HEK293 (cell line): ENCODE data around the gene CFAP46.
A peak's percentile ranks its signal among the peaks of the same experiment; 100 is the strongest.

Source experiments
- CTCF ChIA-PET: fragments of 350-600 bp; formaldehyde crosslinking; extraction: SDS; loops from one replicate; lab custom pipeline; 2021; ENCODE audit warnings: antibody characterized with exemption; lab: Yijun Ruan, JAX
- POLR2A ChIA-PET: fragments of 300-600 bp; formaldehyde crosslinking; extraction: SDS; loops from one replicate; lab custom pipeline; 2020; ENCODE audit warnings: antibody characterized with exemption, inconsistent platforms; lab: Yijun Ruan, JAX
- H3K27ac ChIP-seq: fragments of 200-500 bp; sonication (Bioruptor generic); 2 replicates; pipeline ENCODE4 v1.5.1; 2014; ENCODE audit warnings: low read depth, low read length, control low read depth, inconsistent platforms; ENCODE audit errors: extremely low read depth
- H3K36me3 ChIP-seq, 2 experiments: fragments of 200-500 bp in 1 of 2; sonication (Bioruptor generic) in 1 of 2; 1 replicate in 1 of 2; 2 replicates in 1 of 2; pipeline ENCODE4 v1.5.1; 2014 to 2017; ENCODE audit warnings: inconsistent platforms in 2 of 2, low read length in 2 of 2; ENCODE audit not compliant: control insufficient read depth in 2 of 2, insufficient read depth in 1 of 2
- H3K4me1 ChIP-seq: fragments of 200-500 bp; sonication (Bioruptor generic); 2 replicates; pipeline ENCODE4 v1.5.1; 2014; ENCODE audit warnings: mild to moderate bottlenecking, low read length, inconsistent platforms; ENCODE audit not compliant: control insufficient read depth, insufficient read depth
- H3K4me3 ChIP-seq: 2 replicates; pipeline ENCODE4 v1.5.1; 2011; ENCODE audit warnings: low read depth, mild to moderate bottlenecking, control low read depth, low read length, moderate library complexity
- H3K9me3 ChIP-seq: fragments of 200-500 bp; sonication (Bioruptor generic); 2 replicates; pipeline ENCODE4 v1.5.1; 2014; ENCODE audit warnings: low read depth, low read length, inconsistent platforms; ENCODE audit not compliant: control insufficient read depth, insufficient read depth
- EGR2 ChIP-seq: fragments of 450-650 bp; formaldehyde crosslinking; IDR thresholded peaks from 2 replicates; pipeline ENCODE4 v1.5.1; 2016; ENCODE audit warnings: low read depth, missing biosample characterization, missing genetic modification characterization
- GLI2 ChIP-seq: fragments of 450-650 bp; formaldehyde crosslinking; IDR thresholded peaks from 2 replicates; pipeline ENCODE4; 2017; ENCODE audit warnings: missing biosample characterization, missing genetic modification characterization, low read depth, borderline replicate concordance
- GLIS1 ChIP-seq: fragments of 450-650 bp; formaldehyde crosslinking; IDR thresholded peaks from 2 replicates; pipeline ENCODE4 v1.5.1; 2016; ENCODE audit warnings: missing biosample characterization, missing genetic modification characterization
- SCRT1 ChIP-seq: fragments of 450-650 bp; formaldehyde crosslinking; IDR thresholded peaks from 2 replicates; pipeline ENCODE4 v1.5.1; 2016; ENCODE audit warnings: missing biosample characterization, missing genetic modification characterization, borderline replicate concordance
- SCRT2 ChIP-seq: fragments of 450-650 bp; formaldehyde crosslinking; IDR thresholded peaks from 2 replicates; pipeline ENCODE4 v1.5.1; 2016; ENCODE audit warnings: missing biosample characterization, missing genetic modification characterization
- SETDB1 ChIP-seq: IDR thresholded peaks from one replicate; pipeline ENCODE4 v1.6.1; 2017; ENCODE audit warnings: mild to moderate bottlenecking, low read length, moderate library complexity, mixed read lengths; ENCODE audit not compliant: insufficient read length
- TRIM28 ChIP-seq: IDR thresholded peaks from 2 replicates; pipeline ENCODE4 v1.6.1; 2011; ENCODE audit warnings: low read length, control low read depth, borderline replicate concordance
- ZBTB21 ChIP-seq: fragments of 450-650 bp; formaldehyde crosslinking; IDR thresholded peaks from 2 replicates; pipeline ENCODE4 v1.5.1; 2017; ENCODE audit warnings: missing biosample characterization, missing genetic modification characterization
- ZBTB8A ChIP-seq: fragments of 450-650 bp; formaldehyde crosslinking; IDR thresholded peaks from 2 replicates; pipeline ENCODE4 v1.5.1; 2016; ENCODE audit warnings: missing biosample characterization, missing genetic modification characterization
- ZEB2 ChIP-seq: fragments of 450-650 bp; formaldehyde crosslinking; IDR thresholded peaks from 2 replicates; pipeline ENCODE4 v1.5.1; 2016; ENCODE audit warnings: missing biosample characterization, missing genetic modification characterization
- ZFHX2 ChIP-seq: fragments of 450-650 bp; formaldehyde crosslinking; conservative IDR thresholded peaks from 2 replicates; pipeline ENCODE4 v1.5.1; 2016; ENCODE audit warnings: missing biosample characterization, missing genetic modification characterization
- ZIC2 ChIP-seq: fragments of 450-650 bp; formaldehyde crosslinking; IDR thresholded peaks from 2 replicates; pipeline ENCODE4 v1.5.1; 2016; ENCODE audit warnings: missing biosample characterization, missing genetic modification characterization
- ZNF2 ChIP-seq: fragments of 450-650 bp; formaldehyde crosslinking; IDR thresholded peaks from 2 replicates; pipeline ENCODE4 v1.5.1; 2016; ENCODE audit warnings: missing biosample characterization, missing genetic modification characterization
- ZNF394 ChIP-seq: fragments of 450-650 bp; formaldehyde crosslinking; IDR thresholded peaks from 2 replicates; pipeline ENCODE4 v1.5.1; 2016; ENCODE audit warnings: missing biosample characterization, missing genetic modification characterization, mild to moderate bottlenecking, moderate library complexity, borderline replicate concordance
- ZNF423 ChIP-seq: fragments of 450-650 bp; formaldehyde crosslinking; IDR thresholded peaks from 2 replicates; pipeline ENCODE4 v1.5.1; 2016; ENCODE audit warnings: missing biosample characterization, missing genetic modification characterization
- ZNF544 ChIP-seq: fragments of 450-650 bp; formaldehyde crosslinking; IDR thresholded peaks from 2 replicates; pipeline ENCODE4 v1.5.0; 2017; ENCODE audit warnings: missing biosample characterization, missing genetic modification characterization
- ZNF624 ChIP-seq: fragments of 450-650 bp; formaldehyde crosslinking; IDR thresholded peaks from 2 replicates; pipeline ENCODE4 v1.5.1; 2017; ENCODE audit warnings: missing biosample characterization, missing genetic modification characterization
- ZNF654 ChIP-seq: fragments of 450-650 bp; formaldehyde crosslinking; IDR thresholded peaks from 2 replicates; pipeline ENCODE4 v1.5.1; 2016; ENCODE audit warnings: low read depth, missing biosample characterization, missing genetic modification characterization
- ZNF664 ChIP-seq: fragments of 450-650 bp; formaldehyde crosslinking; IDR thresholded peaks from 2 replicates; pipeline ENCODE4 v1.5.1; 2016; ENCODE audit warnings: missing biosample characterization, missing genetic modification characterization
- ZNF707 ChIP-seq: fragments of 450-650 bp; formaldehyde crosslinking; IDR thresholded peaks from 2 replicates; pipeline ENCODE4 v1.5.1; 2016; ENCODE audit warnings: missing biosample characterization, missing genetic modification characterization
- ZNF837 ChIP-seq: fragments of 450-650 bp; formaldehyde crosslinking; IDR thresholded peaks from 2 replicates; pipeline ENCODE4 v1.5.1; 2016; ENCODE audit warnings: missing biosample characterization, missing genetic modification characterization
- TF ChIP-seq, protein P1 (sequence below): fragments of 450-650 bp; formaldehyde crosslinking; IDR thresholded peaks from 2 replicates; pipeline ENCODE4 v1.5.1; 2016; ENCODE audit warnings: missing biosample characterization, missing genetic modification characterization
- TF ChIP-seq, protein P2 (sequence below): sonication (generic); formaldehyde crosslinking; IDR thresholded peaks from 2 replicates; pipeline ENCODE4 v1.8.1; 2022; ENCODE audit warnings: mild to moderate bottlenecking, moderate library complexity, missing genetic modification reagents
- TF ChIP-seq, protein P3 (sequence below): fragments of 450-650 bp; formaldehyde crosslinking; IDR thresholded peaks from 2 replicates; pipeline ENCODE4 v1.5.1; 2017; ENCODE audit warnings: missing biosample characterization, missing genetic modification characterization

CFAP46 gene

DNA sequence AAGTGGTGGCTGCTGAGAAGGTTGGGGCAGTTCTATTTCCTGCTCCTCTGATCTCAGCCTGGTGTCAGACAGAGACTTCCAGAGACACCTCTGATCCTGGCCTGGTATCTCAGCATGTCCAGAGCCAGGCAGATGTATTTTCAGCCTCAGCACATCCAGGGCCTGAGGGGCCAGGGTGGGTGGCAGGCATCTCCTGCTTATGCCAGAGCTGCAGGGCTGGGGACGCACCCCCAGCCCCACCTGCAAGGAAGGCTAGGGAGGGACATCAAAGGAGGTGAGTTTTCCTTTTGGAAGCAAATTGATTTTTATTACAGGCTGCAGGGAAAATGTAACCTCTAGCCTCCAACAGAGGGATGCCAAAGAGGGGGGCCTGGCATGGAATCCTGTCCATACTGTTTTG, 36.7 kb downstream of the CFAP46 start (continued):
- TF ChIP-seq, protein P1, sequence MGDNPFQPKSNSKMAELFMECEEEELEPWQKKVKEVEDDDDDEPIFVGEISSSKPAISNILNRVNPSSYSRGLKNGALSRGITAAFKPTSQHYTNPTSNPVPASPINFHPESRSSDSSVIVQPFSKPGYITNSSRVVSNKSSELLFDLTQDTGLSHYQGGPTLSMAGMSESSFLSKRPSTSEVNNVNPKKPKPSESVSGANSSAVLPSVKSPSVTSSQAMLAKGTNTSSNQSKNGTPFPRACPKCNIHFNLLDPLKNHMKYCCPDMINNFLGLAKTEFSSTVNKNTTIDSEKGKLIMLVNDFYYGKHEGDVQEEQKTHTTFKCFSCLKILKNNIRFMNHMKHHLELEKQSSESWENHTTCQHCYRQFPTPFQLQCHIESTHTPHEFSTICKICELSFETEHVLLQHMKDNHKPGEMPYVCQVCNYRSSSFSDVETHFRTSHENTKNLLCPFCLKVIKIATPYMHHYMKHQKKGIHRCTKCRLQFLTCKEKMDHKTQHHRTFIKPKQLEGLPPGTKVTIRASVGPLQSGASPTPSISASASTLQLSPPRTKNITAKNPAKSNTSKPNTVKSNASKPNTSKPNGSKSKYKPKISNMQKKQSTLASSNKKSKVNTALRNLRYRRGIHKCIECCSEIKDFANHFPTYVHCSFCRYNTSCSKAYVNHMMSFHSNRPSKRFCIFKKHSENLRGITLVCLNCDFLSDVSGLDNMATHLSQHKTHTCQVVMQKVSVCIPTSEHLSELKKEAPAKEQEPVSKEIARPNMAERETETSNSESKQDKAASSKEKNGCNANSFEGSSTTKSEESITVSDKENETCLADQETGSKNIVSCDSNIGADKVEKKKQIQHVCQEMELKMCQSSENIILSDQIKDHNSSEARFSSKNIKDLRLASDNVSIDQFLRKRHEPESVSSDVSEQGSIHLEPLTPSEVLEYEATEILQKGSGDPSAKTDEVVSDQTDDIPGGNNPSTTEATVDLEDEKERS (tag by site-specific recombination): no peak
- TF ChIP-seq, protein P2, sequence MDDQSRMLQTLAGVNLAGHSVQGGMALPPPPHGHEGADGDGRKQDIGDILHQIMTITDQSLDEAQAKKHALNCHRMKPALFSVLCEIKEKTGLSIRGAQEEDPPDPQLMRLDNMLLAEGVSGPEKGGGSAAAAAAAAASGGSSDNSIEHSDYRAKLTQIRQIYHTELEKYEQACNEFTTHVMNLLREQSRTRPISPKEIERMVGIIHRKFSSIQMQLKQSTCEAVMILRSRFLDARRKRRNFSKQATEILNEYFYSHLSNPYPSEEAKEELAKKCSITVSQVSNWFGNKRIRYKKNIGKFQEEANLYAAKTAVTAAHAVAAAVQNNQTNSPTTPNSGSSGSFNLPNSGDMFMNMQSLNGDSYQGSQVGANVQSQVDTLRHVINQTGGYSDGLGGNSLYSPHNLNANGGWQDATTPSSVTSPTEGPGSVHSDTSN: no peak

DNA sequence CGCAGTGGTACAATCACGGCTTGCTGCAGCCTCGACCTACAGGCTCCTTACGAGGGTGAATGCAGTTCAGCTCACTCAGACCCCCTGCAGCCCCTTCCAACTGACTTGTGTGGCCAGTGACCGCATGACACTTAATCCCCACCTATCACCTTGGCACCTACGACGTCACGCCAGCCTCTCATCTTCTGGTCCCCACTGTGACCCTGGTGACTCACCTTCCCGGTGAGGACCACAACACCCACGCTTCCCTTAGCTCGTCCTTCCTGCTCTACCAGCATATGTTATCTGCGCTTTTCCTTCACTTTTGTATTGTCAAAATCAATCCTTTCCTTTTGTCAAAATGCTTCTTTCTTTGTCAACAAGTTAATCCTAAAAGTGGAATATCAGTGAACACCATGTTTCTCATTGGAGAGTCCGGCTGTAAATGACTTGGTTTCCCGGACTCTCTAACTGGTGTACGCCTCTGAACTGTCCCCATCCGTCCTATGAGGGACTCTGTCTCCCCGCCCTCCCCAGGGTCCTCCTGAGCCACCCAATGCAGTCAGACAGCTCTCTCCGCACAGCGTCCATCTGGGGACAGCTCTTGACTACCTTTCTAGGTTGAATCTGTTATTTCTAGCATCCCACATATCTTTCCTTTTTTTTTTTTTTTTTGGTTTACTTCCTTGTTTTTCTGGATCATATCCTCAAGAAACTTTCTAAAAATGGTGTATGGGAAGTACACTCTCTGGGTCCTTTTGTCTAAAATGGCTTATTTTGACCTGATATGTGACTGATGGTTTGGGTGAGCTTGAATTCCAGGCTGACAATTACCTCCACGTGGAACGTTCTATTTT, 37.3 kb downstream of the CFAP46 start:
- H3K36me3 ChIP-seq: no peaks in the 10 kb centered on the region
- POLR2A ChIA-PET: no interaction called here
- no peak overlapping the region for H3K4me3 ChIP-seq
- TF ChIP-seq ZBTB21 (no peak), ZNF2 (no peak), ZNF544 (no peak), ZFHX2 (tag by site-specific recombination) (peak; percentile 55), TRIM28 (no peak), ZNF707 (no peak), ZIC2 (tag by site-specific recombination) (peak; percentile 59), ZNF394 (tag by site-specific recombination) (no peak), ZNF837 (no peak), ZNF624 (peak; percentile 99), SETDB1 (peak; percentile 81)
- TF ChIP-seq, protein P3, sequence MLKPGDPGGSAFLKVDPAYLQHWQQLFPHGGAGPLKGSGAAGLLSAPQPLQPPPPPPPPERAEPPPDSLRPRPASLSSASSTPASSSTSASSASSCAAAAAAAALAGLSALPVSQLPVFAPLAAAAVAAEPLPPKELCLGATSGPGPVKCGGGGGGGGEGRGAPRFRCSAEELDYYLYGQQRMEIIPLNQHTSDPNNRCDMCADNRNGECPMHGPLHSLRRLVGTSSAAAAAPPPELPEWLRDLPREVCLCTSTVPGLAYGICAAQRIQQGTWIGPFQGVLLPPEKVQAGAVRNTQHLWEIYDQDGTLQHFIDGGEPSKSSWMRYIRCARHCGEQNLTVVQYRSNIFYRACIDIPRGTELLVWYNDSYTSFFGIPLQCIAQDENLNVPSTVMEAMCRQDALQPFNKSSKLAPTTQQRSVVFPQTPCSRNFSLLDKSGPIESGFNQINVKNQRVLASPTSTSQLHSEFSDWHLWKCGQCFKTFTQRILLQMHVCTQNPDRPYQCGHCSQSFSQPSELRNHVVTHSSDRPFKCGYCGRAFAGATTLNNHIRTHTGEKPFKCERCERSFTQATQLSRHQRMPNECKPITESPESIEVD (tag by site-specific recombination): no peak
- no peaks in the 10 kb centered on the region for H3K9me3 ChIP-seq
- H3K27ac ChIP-seq: no peak overlapping the region
- no peaks in the 10 kb centered on the region for H3K4me1 ChIP-seq
- CTCF ChIA-PET: interaction anchor here (0.6 to 5.2 kb wide), 19 partner anchors 8 to 451 kb away, joined by 3 to 31 read pairs (median 3); no protein-coding TSS in a partner anchor

DNA sequence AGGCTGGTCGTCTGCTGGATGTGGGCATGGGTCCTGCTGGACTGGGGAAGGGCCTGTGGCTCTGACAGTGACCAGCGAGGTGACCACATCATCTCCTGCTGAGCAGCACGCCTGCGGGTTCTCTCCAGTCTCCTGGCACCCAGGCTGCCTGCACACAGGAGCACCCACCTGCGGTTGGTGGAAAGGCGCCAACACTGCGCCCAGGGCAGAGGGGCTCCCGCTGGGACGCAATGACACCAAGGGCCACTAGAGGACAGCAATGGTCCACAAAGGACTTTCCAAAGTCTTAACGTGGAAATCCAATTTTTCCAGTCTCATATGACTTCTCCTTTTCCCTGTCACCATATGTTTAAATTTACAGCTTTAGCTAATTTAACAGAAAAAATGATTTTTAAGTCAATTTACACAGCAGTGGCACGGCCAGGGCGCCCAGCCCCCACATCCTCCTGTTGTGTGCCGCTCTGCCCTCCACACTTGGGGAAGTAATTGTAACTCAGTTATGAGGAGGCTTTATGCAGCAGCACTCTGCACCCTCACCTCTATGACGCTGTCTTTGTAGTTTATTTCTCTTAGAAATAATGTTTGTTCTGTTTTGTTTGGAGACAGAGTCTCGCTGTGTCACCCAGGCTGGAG, 38.1 kb downstream of the CFAP46 start:
- POLR2A ChIA-PET: no interaction called here
- Histone ChIP-seq H3K4me3 (no peak overlapping the region), H3K9me3 (no peaks in the 10 kb centered on the region), H3K27ac (no peak overlapping the region), H3K4me1 (no peaks in the 10 kb centered on the region), H3K36me3 (no peaks in the 10 kb centered on the region)
- CTCF ChIA-PET: interaction anchor here (0.6 to 5.2 kb wide), 24 partner anchors 9 to 341 kb away, joined by 3 to 31 read pairs (median 4); no protein-coding TSS in a partner anchor
- TF ChIP-seq EGR2 (0 out of 2 replicates have a peak, but pooled peaks have one; percentile 14), SCRT2 (tag by site-specific recombination) (peak; percentile 95), ZNF654 (tag by site-specific recombination) (peak; percentile 75), ZNF664 (tag by site-specific recombination) (0 out of 2 replicates have a peak, but pooled peaks have one; percentile 11), ZBTB8A (tag by site-specific recombination) (0 out of 2 replicates have a peak, but pooled peaks have one; percentile 26), GLI2 (tag by site-specific recombination) (no peak), ZIC2 (tag by site-specific recombination) (peak; percentile 97), ZNF423 (tag by site-specific recombination) (peak; percentile 87), GLIS1 (tag by site-specific recombination) (peak; percentile 63), ZEB2 (no peak), SCRT1 (peak; percentile 87)
- TF ChIP-seq, protein P1 (tag by site-specific recombination): no peak
